ENCODE results near the gene HERPUD2.
"Not testable (repeated sequence)": the region's sequence is repeated elsewhere in the genome, so short reads cannot be mapped to it uniquely, and the experiment has no call there.

Gene HERPUD2

DNA sequence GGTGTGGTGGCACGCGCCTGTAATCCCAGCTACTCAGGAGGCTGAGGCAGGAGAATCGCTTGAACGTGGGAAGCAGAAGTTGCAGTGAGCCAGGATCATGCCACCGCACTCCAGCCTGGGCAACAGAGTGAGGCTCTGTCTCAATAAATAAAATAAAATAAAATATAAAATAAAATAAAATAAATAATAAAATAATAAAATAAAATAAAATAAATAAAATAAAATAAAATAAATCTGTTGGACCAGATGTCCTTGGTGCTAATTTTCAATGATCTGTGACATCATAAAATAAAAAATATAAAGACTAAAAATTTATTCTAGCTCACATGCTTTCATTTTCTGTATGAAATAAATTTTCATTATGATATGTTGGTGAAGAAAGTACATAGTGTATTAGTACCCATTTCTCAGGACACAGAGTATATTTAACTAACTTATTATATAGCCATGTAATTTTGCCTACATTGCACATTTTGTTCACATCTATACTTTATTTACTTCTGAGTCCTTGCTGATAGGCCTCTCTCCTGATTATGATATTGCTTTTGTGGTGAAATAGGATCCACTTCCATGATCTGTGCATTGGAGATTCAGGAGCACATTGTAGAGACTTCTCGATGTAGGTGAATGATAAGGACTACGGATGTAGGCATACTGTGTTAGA is 17.8 kb upstream of the HERPUD2 start:
- no peak for DNase-seq (ENCODE audit: low read depth)

DNA sequence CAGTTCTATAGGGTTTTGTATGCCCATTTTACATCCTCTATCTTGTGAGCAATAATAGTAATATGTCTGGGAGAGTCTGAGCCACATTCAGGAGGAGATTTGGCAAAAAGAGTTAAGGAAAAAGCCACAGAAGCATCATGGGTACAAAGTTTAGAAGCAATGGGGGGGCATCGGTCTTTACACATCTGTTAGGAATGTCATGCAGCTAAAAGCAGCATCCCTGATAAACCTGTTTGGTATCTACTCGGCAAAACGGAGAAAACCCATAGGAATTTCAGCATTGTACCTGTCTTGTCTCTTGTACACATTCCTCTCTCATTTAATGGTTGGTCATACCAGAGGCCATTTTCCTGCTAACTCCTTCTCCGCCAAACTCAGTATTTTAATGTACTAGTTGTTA is 12.5 kb upstream of the HERPUD2 start:
- DNase-seq (ENCODE audit: low read depth): no peak

DNA sequence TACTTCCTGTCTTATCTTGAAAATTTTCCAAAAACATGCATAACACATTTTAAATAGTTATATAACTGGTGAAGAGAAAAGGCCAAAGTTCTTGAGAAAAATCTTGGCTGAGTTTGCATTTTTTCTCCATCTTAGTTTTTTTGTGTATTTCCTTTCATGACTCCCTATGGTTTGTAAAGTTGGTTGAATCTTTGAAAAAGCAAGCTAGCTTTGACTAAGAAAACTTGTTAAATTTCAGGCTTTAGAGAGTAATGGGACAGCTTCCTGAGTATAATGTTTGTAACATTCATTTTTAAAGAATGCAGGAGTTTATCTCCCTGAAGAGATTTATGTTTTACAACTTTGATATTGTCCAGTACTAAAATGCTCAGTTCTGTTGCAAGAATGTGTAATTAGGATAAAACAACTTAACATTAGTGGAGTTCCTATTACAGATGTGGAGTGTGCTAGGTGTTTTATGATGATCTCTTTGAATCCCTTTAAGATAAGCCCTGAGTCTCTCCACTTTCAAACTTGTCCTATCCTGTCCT is 11.1 kb upstream of the HERPUD2 start:
- DNase-seq (ENCODE audit: low read depth): no peak

DNA sequence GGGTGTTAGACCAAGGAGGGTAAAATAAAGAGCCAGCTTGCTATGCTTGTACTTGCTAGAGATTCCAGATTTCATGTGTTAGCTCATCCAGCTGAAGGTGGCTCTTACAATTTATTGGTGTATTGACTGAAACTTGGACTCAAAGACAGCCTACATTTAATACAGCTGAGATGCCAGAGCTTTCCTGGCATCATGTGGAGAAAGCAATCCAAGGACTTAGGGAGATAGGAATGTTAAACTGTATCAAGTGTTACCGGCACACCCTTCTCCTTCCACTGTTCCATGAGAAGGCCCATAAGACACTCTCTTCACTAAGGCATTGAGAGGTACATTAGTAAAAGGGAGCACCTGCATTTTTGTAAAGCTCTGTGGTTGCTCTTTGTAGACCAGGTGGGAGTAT is 9.3 kb upstream of the HERPUD2 start:
- DNase-seq (ENCODE audit: low read depth): no peak

DNA sequence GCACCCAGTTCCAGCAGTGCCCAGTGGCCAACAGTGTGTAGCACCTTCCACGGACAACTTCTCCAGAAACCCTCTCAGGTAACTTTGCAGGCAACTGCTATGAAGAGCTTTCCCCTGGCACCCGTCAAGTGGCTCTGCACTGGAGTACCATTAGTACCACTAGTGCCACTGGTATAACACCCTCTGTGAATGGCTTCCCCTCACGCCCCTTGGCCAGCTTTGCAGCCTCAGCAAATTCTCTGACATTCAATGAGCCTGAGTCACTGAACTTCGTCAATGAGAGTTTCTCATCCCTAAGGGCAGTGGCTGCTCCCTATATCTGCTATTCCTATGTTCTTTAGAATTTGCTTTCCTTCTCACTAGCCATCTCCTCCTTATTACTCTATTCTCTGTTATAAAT is 7.6 kb upstream of the HERPUD2 start:
- no peak for DNase-seq (ENCODE audit: low read depth)

DNA sequence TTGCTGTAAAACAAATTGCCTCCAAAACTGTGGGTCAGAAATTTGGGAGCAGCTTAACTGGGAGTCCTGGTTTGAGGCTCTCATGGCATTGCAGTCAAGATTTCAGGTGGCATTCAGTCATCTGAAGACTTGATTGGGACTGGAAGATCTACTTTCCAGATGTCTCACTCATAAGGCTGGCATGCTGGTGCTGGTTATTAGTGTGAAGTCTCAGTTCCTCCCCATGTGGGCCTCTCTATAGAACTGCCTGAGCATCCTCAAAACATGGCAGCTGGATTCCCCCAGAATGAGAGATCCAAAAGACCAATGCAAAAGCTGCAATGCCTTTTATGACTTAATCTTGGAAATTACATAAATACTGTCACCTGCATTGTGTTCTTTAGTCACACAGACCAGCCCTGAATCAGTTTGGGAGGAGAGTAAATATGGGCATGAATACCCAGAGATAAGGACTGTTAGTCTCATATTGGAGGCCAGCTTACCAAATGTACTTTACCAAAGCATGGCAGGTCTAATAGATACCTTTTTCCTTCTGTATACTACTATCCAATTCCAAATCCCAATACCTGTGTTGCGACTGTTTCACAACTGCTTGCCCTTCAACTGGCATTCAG is 6.5 kb upstream of the HERPUD2 start:
- no peak for DNase-seq (ENCODE audit: low read depth)

DNA sequence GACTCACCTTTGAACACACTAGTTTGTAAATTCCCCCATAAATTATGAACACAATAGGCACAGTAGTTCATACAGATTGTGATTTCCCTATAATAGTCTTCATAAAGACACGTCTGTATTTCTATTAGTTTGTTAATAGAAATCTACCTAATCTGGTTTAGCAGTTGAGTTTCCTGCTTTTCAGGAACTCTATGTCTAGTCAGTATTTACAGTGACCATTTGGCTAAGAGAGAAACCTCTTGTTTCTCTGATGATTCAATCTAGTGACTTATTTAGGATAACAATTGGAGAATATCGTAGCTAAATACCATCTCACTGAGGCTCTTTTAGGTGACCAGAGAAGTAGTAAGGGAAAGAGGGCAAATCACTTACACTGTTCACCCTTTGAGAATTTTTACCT is 5.9 kb upstream of the HERPUD2 start:
- DNase-seq (ENCODE audit: low read depth): no peak

DNA sequence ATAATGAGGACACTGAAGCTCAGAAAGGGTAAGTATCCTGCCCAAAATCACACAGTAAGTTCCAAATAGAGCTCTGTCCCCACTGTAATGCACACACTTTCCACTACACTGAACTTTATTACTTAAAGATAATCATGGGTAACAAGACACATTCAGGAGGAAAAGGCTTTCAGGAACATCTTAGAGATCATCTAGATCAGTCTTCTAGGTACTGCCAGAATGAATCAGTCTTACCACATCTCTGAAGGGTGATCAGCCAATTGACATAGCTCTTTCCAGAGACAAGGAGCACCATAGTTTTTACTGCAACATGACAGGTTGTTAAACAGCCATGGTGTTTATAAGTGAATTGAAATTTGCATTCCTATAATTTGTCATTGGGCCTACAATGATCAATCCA is 5.4 kb upstream of the HERPUD2 start:
- DNase-seq (ENCODE audit: low read depth): no peak

DNA sequence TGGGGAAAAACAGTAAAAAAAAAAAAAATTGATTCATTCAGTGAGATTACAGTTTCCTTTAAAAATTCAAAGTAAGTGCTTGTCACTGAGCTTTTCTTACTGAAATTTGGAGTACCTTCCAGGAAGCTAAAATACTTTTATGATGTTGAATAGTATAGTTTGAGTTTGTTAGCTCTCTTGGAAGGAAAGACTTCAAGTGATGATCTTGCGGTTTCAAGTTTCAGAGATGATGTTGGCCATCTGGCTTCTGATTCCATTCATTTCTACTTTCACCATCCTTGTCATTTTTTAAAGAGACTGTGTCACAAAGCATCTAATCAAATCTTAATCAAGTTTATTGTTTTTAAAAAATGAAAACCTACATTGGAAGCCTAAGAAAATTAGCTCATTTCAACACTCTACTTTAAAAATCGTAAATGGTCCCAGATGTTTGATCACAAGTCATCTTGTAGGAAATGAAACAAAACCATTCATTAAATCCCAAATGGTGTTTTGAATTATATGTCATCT is 4.9 kb upstream of the HERPUD2 start:
- DNase-seq (ENCODE audit: low read depth): no peak

DNA sequence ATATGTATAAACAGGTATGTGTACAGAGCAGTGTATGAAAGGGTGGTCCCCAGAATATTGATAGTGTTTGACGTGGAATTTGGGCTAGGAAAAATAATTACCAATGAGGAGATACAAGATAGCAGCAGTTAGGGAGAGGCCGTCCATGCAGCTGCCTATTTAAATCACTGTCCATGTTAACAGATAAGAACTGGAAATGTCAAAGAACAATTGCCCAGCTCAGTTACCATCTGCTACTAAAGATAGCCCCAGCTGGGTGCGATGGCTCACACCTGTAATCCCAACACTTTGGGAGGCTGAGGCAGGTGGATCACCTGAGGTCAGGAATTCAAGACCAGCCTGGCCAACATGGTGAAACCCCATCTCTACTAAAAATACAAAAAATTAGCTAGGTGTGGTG is 3.4 kb upstream of the HERPUD2 start:
- DNase-seq (ENCODE audit: low read depth): not testable (repeated sequence)

DNA sequence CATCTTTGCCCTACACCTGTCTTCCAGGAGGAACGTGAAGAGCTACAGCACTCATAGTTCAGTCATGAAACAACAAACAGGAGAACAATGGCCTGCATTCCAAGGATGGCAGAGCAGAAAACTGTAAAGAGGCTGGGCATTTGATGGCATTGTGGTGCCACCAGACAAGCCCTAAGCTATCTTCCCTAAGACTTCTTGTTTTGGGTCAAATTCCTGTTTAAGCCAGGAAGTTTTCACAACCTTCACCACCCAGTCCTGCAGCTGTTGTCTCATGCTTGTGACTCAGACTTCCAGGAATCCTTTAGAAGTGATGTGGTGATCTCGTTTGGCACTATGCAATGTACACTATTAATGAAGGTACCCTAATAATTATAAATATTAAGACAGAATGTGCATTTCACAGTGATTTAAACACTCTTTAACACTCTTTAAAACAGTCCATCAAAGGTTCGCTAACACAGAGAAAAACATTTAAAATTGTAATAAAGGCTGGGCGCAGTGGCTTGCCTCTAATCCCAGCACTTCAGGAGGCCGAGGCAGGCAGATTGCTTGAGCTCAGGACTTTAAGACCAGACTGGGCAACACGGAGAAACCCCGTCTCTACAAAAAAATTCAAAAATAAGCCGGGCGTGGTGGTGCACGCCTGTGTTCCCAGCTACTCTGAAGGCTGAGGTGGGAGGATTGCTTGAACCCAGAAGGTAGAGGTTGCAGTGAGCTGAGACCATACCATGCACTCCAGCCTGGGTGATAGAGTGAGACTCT is 2.7 kb upstream of the HERPUD2 start:
- DNase-seq (ENCODE audit: low read depth): peak; percentile 30

DNA sequence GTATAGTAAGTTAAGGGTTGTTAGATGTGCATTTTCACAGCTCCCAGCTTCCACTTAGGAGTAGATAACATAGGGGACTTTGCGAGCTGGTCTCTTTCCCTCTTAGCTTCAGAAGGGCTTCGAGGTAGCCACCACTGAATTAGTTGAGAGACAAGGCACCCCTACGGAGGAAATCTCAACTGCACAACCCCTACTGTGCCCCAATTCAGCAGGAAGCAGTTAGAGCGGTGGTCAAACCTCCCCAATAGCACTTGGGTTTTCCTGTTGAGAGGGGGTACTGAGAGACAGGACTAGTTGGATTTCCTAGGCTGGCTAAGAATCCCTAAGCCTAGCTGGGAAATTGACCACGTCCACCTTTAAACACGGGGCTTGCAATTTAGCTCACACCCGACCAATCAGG is 1.1 kb upstream of the HERPUD2 start:
- DNase-seq (ENCODE audit: low read depth): no peak

DNA sequence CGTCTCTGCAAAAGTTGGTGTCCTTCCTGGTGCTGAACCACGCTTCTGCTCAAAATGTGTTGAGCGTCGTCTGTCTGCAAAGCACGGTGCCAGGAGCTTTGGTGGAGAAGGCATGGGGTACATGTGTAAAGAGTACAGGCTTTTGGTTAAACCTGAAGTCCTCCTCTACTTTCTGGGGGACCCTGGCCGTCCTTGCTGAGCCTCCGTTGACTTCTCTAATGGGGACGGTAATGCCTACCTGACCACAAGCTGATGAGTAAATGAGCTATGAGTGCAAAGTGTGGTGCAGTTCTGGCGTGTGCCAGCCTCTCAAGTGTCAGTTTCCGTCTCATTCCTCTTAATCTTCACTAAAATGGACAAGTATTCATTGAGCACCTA is 527 bp upstream of the HERPUD2 start:
- no peak for DNase-seq (ENCODE audit: low read depth)

DNA sequence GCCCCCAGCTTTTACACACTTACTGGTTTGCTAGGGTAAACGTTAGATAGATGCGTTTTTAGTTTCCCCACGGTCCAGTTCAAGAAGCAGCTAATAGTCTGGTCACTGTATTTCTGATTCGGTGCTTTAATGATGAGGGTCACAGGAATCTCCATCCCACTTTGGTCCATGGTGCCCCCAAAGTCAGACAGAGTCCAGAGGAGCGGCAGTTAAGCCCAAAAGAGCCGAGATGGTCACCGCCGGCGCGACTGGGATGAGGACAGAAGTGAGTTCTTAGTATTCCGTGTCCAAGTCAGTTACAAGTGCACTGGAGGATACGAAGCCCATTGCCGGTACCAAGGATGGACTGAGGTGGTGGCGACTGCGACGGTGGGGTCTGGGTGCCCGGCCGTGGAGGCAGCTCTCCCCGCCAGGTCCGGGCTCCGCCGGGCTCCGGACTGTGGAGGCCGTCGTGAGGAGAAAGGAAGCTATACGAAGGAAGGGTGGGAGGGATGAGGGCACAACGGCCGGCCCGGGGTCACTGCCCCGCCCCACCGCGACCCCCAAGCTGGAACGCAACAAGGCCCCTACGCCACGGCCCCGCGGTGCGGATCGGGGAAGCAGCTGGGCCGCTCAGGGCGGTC is 663 bp downstream of the HERPUD2 start:
- DNase-seq (ENCODE audit: low read depth): no peak

DNA sequence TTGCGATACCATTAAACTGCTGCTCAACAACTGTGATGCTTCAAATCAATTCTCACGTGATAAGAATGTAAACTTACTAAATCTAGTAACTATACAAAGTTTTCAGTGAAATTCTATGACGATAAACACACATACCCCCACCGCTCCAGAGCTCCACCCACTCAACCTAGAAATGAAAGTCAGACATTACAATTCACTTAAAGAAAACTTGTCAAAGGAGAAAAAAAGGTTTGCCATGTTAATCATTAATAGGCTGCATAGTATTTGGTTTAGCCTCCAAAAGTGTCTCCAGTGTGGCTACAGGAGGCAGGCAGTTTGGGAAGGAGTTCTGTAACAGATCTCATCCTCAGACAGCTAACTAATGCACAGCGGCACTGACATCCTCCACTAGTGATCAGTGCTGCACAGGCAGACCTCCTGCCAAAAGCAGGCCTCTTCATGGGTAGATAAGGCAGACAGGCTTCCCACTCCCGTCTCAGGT is 3.1 kb downstream of the HERPUD2 start:
- DNase-seq (ENCODE audit: low read depth): no peak

DNA sequence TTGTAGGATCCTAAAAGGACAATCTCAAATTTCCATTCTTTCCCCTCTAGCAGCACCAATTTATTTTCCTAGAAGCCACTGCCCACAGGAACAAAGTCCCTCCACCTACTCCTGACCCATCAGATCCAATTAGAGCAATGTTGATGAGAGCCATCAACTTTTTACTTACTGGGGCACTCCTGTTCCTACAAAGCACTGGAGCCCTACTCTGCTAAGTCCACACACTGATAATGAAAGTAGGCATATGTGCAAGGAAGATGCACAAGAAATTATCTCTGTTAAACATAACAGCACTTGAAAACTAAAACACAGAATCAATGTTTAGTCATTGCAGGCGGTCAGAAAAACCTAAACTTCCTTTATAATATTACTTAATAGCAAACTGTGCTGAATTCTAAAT is 3.6 kb downstream of the HERPUD2 start:
- DNase-seq (ENCODE audit: low read depth): no peak

DNA sequence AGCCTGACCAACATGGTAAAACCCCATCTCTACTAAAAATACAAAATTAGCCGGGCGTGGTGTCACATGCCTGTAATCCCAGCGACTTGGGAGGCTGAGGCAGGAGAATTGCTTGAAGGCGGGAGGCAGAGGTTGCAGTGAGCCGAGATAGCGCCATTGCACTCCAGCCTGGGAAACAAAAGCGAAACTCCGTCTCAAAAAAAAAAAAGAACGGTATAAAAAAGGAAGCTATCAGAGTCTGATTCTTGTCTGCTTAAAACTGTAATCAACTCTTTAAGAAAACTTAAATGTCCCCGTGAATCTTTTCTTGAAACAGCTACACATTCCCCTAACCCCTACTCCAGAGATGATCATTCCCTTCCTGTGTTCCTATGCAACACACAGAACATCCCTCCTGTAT is 4.3 kb downstream of the HERPUD2 start:
- not testable (repeated sequence) for DNase-seq (ENCODE audit: low read depth)

DNA sequence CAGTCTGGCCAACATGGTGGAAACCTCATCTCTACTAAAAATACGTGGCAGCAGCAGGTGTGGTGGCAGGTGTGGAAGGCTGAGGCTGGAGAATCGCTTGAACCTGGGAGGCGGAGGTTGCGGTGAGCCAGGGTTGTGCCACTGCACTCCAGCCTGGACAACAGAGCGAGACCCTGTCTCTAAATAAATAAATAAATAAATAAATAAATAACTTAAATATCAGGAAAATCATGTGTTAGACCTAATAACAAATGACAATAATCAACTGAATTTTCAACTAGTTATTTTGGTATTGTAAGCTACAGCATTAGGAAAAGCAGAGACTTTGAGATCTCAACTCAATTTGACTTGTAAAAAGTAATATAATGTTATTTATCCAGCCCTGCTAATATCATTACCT is 9.2 kb downstream of the HERPUD2 start:
- DNase-seq (ENCODE audit: low read depth): no peak

DNA sequence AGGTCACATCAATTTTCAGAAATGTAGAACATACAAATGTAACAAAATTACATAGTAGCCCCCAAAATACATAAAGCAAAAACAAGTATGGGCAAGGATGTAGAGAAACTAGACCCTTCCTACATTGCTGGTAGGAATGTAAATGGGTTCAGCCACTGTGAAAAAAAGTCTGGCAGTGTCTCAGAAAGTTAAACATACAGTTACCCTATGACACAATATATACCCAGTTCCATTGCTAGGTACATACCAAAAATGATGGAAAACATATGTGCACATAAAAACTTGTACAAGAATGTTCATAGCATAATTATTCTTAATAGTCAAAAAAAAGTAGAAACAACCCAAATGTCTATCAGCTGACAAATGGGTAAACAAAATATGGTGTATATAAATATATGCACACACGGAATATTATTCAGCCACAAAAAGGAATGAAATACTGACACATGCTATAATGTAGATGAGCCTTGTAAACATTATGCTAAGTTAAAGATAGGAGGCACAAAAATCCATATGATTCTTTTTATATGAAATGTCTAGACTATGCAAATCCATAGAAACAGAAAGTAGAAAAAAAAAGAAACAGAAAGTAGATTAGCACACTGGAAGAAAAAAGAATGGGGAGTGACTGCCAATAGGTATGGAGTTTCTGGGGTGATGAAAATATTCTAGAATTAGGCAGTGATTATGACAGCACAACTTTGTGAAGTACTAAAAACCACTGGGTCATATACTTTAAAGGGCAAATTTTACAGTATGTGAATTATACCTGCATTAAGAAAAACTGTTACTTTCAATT is 13.5 kb downstream of the HERPUD2 start:
- no peak for DNase-seq (ENCODE audit: low read depth)

DNA sequence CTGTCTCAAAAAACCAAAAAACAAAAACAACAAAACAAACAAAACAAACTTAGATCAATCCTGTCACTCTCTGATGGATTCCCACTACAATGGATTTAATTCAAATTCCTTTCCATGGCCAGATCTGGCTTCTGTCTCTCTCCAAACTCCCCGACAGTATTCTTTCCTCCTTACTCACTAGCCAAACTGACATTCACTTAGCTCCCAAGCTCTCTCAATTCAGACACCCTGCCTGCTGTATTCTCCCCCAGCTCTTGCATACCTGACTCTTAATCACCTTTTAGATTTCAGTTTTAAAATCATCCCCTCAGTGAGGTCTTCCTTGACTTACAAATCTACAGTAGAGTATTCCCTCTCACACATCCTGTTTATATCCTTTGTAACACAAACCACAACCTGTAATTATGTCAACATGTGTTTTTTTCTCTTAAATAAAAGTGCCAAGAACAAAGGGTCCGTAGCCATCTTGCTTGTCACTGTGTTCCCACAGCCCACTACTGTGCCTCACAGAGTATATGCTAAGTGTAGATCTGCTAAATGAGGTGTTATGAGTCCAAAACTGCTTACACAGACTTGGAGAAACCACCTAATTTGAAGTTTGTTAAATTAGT is 14.4 kb downstream of the HERPUD2 start:
- DNase-seq (ENCODE audit: low read depth): no peak
